Panc1 (cell line): ENCODE data around the gene CCDC50. TPM values are rescaled to one million over a fixed set of nuclear protein-coding genes. Genes with fewer than 3 reads are reported as not detected.

Experiments
- ATAC-seq: fragments of 200-7000 bp; cut with Tn5 transposase; 2 replicates; pipeline ENCODE4 v1.9.1; 2020; ENCODE audit warnings: mild to moderate bottlenecking, moderate library complexity
- BruUV-seq: library from RNA; stranded (reverse); fragments of 400-500 nt; replicated peaks from 2 replicates; lab custom pipeline; 2021; lab: Mats Ljungman, UMichigan
- CTCF ChIA-PET: fragments of 300-600 bp; sonication (Branson Sonifier 250); formaldehyde crosslinking; loops from one replicate; lab custom pipeline; 2022; ENCODE audit warnings: antibody characterized with exemption; lab: Charles Lee
- POLR2A ChIA-PET: fragments of 300-600 bp; sonication (Branson Sonifier 250); formaldehyde crosslinking; loops from one replicate; lab custom pipeline; 2022; ENCODE audit warnings: antibody characterized with exemption; lab: Charles Lee
- DNase-seq: peaks from one replicate; pipeline ENCODE4 v3.0.0-alpha.2; 2010; ENCODE audit warnings: low read depth, low spot score
- H3K27ac ChIP-seq: 2 replicates; pipeline ENCODE4 v1.5.1; 2011; ENCODE audit warnings: mild to moderate bottlenecking, low read length, inconsistent platforms
- H3K27me3 ChIP-seq: fragments of 200-500 bp; sonication (Bioruptor generic); 2 replicates; pipeline ENCODE4 v1.6.0; 2014; ENCODE audit warnings: low read length, inconsistent platforms; ENCODE audit not compliant: control insufficient read depth, insufficient read depth
- H3K36me3 ChIP-seq: fragments of 200-500 bp; sonication (Bioruptor generic); 2 replicates; pipeline ENCODE4 v1.5.1; 2014; ENCODE audit warnings: inconsistent platforms, mild to moderate bottlenecking, low read length, moderate library complexity; ENCODE audit not compliant: control insufficient read depth, insufficient read depth
- H3K4me1 ChIP-seq: 2 replicates; pipeline ENCODE4 v1.5.1; 2011; ENCODE audit warnings: inconsistent platforms, mild to moderate bottlenecking, low read length, moderate library complexity; ENCODE audit not compliant: control insufficient read depth, insufficient read depth
- H3K4me3 ChIP-seq, 2 experiments: 2 replicates each; pipeline ENCODE4 v1.5.1; 2011 to 2012; ENCODE audit warnings: low read depth in 2 of 2, low read length in 2 of 2, mild to moderate bottlenecking in 2 of 2, inconsistent platforms in 1 of 2, moderate library complexity in 1 of 2
- H3K9me3 ChIP-seq: fragments of 200-500 bp; sonication (Bioruptor generic); 2 replicates; pipeline ENCODE4 v1.5.1; 2014; ENCODE audit warnings: low read depth, mild to moderate bottlenecking, inconsistent platforms, low read length, moderate library complexity; ENCODE audit not compliant: control insufficient read depth, insufficient read depth
- CTCF ChIP-seq: fragments of 450-650 bp; IDR thresholded peaks from 2 replicates; pipeline ENCODE4 v1.5.1; 2017; ENCODE audit warnings: mild to moderate bottlenecking
- POLR2AphosphoS5 ChIP-seq: IDR thresholded peaks from 2 replicates; pipeline ENCODE4 v1.6.1; 2012; ENCODE audit warnings: mild to moderate bottlenecking, low read depth, low read length, moderate library complexity
- REST ChIP-seq, 2 experiments: IDR thresholded peaks; 2 replicates each; pipeline ENCODE4 v1.6.1; 2011 to 2012; ENCODE audit warnings: low read depth in 2 of 2, control low read depth in 1 of 2, low read length in 1 of 2, mild to moderate bottlenecking in 1 of 2, moderate library complexity in 1 of 2; ENCODE audit not compliant: insufficient read depth in 1 of 2
- SIN3A ChIP-seq: IDR thresholded peaks from 2 replicates; pipeline ENCODE4 v1.6.1; 2012; ENCODE audit warnings: low read depth, mild to moderate bottlenecking, low read length, moderate library complexity, borderline replicate concordance; ENCODE audit not compliant: insufficient read depth
- TCF7L2 ChIP-seq: IDR thresholded peaks from 2 replicates; pipeline ENCODE4 v1.6.1; 2011; ENCODE audit warnings: mild to moderate bottlenecking, low read depth, low read length, inconsistent platforms
- in situ Hi-C: cut with HindIII; loops from 2 replicates; pipeline ENCODE4 v1.10.0; 2016; ENCODE audit warnings: low sequenced_read_pairs, low pct_unique_long_range_greater_than_20kb
- intact Hi-C: fragments of 100-400 bp; cut with micrococcal nuclease; formaldehyde crosslinking; loops from one replicate; pipeline ENCODE4 v1.10.0; 2022; ENCODE audit not compliant: unreplicated experiment
- total RNA-seq: library from RNA; stranded (reverse); gene quantifications from one replicate; pipeline ENCODE4 v1.2.1, GENCODE V29; 2021; ENCODE audit not compliant: unreplicated experiment

The CCDC50 gene
- total RNA-seq, 1 experiment from 2014 or later: 89.3 TPM

- intact Hi-C loops (no loop called here), in situ Hi-C loops (no loop called here)
- TF ChIP-seq SIN3A (no peak), TCF7L2 (no peak), POLR2AphosphoS5 (no peak), REST (IDR thresholded peaks at IDR 0.05; ENCODE audit: insufficient read depth in 1 of 2, low read depth in 2 of 2, low read length in 1 of 2) (no peak), CTCF (no peak)
- H3K4me3 ChIP-seq: no peak overlapping the region
- no TSS peak for BruUV-seq
- H3K4me1 ChIP-seq: peaks cover 31% of the 10 kb centered on the region
- no peaks in the 10 kb centered on the region for H3K9me3 ChIP-seq
- ATAC-seq (peak; percentile 94), DNase-seq (peak; percentile 27)
- POLR2A ChIA-PET: no interaction called here
- peak overlapping the region; percentile 56 for H3K27ac ChIP-seq
- H3K27me3 ChIP-seq: no peaks in the 10 kb centered on the region
- H3K36me3 ChIP-seq: peaks cover 25% of the 10 kb centered on the region
- CTCF ChIA-PET: no interaction called here
Observed at GRCh38 chr3:191376516-191377141, 47.4 kb downstream of the CCDC50 start.

- intact Hi-C loops: no loop called here
- Histone ChIP-seq H3K4me1 (peaks cover 31% of the 10 kb centered on the region), H3K27ac (peak overlapping the region; percentile 4; the same call in 1 of the 2 replicates), H3K27me3 (no peaks in the 10 kb centered on the region), H3K36me3 (peaks cover 30% of the 10 kb centered on the region), H3K4me3 (no peak overlapping the region), H3K9me3 (no peaks in the 10 kb centered on the region)
- CTCF ChIA-PET: no interaction called here
- no peak for ATAC-seq
- no peak for DNase-seq
- BruUV-seq: no TSS peak
- in situ Hi-C loops: no loop called here
- POLR2A ChIA-PET: no interaction called here
- TF ChIP-seq TCF7L2 (no peak), POLR2AphosphoS5 (no peak), REST (IDR thresholded peaks at IDR 0.05; ENCODE audit: insufficient read depth in 1 of 2, low read depth in 2 of 2, low read length in 1 of 2) (no peak), CTCF (no peak), SIN3A (no peak)
Observed at GRCh38 chr3:191378142-191378812, 49.1 kb downstream of the CCDC50 start.
